ENCODE data around the gene CDC27.

DNA sequence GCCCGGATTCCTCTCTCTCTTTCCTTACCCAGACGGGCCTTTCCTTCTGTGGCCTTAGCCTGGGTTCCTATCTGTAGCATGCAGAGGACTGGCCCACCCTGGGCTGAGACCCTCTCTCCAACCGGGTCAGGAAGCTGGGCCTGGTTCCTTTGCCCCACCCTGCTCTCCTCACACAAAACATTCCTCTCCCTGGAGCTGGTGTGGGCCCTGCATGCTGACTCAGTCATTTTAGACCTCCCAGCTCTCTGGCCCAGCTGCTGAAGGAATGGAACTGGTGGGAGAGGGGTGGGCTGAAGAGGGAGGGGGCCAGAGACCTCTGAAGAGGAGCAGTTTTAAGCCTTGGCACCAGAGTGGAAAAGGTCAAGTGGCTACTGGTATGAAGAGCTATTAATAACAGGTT lies 21.0 kb upstream of the CDC27 start:
- no peak for TF ChIP-seq POLR2A (IDR thresholded peaks at IDR 0.05; ENCODE audit: low read depth)
- TF ChIP-seq, protein P1, sequence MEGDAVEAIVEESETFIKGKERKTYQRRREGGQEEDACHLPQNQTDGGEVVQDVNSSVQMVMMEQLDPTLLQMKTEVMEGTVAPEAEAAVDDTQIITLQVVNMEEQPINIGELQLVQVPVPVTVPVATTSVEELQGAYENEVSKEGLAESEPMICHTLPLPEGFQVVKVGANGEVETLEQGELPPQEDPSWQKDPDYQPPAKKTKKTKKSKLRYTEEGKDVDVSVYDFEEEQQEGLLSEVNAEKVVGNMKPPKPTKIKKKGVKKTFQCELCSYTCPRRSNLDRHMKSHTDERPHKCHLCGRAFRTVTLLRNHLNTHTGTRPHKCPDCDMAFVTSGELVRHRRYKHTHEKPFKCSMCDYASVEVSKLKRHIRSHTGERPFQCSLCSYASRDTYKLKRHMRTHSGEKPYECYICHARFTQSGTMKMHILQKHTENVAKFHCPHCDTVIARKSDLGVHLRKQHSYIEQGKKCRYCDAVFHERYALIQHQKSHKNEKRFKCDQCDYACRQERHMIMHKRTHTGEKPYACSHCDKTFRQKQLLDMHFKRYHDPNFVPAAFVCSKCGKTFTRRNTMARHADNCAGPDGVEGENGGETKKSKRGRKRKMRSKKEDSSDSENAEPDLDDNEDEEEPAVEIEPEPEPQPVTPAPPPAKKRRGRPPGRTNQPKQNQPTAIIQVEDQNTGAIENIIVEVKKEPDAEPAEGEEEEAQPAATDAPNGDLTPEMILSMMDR (IDR thresholded peaks at IDR 0.05), result no peak
- no peak for TF ChIP-seq POLR2AphosphoS5 (IDR thresholded peaks at IDR 0.05)
